ENCODE results near the gene SPATA21.

Gene SPATA21

DNA sequence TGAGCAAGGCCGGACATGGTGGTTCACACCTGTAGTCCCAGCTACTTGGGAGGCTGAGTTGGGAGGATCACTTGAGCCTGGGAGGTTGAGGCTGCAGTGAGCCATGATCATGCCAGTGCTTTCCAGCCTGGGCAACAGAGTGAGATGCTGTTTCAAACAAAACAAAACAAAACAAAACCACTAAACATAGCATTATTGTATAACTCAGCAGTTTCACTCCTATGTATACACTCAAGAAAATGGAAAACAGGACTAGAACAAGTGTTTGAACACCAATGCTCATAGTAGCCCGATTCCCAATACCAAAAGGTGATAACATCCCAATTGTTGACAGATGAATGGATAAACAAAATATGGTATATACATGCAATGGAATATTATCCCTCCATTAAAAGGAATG, 1.3 kb upstream of the SPATA21 start:
- TF ChIP-seq, protein P1, sequence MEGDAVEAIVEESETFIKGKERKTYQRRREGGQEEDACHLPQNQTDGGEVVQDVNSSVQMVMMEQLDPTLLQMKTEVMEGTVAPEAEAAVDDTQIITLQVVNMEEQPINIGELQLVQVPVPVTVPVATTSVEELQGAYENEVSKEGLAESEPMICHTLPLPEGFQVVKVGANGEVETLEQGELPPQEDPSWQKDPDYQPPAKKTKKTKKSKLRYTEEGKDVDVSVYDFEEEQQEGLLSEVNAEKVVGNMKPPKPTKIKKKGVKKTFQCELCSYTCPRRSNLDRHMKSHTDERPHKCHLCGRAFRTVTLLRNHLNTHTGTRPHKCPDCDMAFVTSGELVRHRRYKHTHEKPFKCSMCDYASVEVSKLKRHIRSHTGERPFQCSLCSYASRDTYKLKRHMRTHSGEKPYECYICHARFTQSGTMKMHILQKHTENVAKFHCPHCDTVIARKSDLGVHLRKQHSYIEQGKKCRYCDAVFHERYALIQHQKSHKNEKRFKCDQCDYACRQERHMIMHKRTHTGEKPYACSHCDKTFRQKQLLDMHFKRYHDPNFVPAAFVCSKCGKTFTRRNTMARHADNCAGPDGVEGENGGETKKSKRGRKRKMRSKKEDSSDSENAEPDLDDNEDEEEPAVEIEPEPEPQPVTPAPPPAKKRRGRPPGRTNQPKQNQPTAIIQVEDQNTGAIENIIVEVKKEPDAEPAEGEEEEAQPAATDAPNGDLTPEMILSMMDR (IDR thresholded peaks at IDR 0.05; ENCODE audit: low read depth, low read length), result no peak
- DNase-seq (ENCODE audit: extremely low read depth, low read depth), result no peak

DNA sequence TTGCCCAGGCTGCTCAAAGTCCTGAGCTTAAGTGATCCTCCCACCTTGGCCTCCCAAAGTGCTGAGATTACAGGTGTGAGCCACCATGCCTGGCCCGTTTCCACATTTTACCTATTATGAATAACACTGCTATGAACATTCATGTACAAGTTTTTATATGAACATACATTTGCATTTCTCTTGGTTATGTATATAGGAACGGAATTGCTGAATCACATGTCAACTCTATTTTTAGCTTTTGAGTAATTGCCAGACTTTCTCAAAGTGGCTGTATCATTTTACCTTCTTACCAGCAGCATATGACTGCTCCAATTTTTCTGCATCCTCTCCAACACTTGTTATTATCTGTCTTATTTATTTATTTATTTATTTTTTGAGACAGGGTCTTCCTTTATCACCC, 2.7 kb downstream of the SPATA21 start:
- TF ChIP-seq, protein P1 (IDR thresholded peaks at IDR 0.05; ENCODE audit: low read depth, low read length), result no peak
- no peak for DNase-seq (ENCODE audit: extremely low read depth, low read depth)

DNA sequence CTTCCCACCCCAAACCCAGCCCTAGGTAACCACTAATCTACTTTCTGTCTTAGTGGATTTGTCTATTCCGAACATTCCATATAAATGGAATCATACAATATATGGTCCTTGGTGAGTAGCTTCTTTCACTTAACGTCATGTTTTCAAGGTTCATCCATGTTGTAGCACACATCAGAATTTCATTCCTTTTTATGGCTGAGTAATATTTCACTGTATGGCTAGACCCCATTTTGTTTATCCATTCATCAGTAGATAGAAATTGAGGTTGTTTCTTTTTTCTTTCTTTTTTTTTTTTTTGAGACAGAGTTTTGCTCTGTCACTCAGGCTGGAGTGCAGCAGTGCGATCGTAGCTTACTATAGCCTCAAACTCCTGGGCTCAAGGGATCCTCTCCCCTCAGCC, 3.2 kb downstream of the SPATA21 start:
- TF ChIP-seq, protein P1 (IDR thresholded peaks at IDR 0.05; ENCODE audit: low read depth, low read length), result no peak
- DNase-seq (ENCODE audit: extremely low read depth, low read depth), result no peak

DNA sequence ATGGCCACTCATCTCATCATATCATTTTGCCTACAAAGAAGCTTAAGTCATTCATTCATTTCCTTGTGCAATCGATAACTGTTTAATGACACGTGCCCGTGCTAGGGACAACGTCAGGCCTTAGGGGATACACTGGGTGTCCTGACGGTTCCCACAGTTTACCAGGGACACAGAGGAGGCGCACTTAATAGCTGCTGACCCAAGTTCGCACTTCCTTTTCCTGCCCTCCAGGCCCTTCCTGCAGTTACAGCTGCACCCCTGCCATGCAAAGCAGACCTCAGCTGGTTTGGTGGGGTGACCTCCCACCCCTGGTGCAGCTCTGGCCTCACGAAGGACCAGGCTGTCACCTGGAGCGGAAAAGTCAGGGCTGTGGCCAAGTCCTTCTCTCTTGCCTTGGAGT, 4.2 kb downstream of the SPATA21 start:
- no peak for DNase-seq (ENCODE audit: extremely low read depth, low read depth)
- TF ChIP-seq, protein P1 (IDR thresholded peaks at IDR 0.05; ENCODE audit: low read depth, low read length), result no peak

DNA sequence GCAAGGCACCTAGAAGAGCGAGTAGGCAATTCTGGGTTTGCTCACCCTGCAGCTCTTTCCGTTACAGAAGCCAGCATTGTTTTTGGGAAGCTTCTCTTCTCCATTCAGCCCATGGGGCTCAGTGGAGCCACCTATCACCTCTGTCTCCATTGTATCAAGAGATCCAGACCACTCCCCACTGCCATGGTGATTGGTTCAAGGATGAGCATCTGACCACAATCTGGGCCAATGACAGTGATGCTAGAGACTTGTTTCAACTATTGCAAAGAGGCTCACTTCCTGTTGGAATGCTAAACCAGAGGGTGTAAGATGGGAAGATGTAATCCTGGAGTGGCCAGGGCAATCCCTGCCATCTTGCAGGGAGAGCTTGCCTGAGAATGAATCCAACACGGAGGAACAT, 6.6 kb downstream of the SPATA21 start:
- DNase-seq (ENCODE audit: extremely low read depth, low read depth), result no peak
- TF ChIP-seq, protein P1 (IDR thresholded peaks at IDR 0.05; ENCODE audit: low read depth, low read length), result no peak

DNA sequence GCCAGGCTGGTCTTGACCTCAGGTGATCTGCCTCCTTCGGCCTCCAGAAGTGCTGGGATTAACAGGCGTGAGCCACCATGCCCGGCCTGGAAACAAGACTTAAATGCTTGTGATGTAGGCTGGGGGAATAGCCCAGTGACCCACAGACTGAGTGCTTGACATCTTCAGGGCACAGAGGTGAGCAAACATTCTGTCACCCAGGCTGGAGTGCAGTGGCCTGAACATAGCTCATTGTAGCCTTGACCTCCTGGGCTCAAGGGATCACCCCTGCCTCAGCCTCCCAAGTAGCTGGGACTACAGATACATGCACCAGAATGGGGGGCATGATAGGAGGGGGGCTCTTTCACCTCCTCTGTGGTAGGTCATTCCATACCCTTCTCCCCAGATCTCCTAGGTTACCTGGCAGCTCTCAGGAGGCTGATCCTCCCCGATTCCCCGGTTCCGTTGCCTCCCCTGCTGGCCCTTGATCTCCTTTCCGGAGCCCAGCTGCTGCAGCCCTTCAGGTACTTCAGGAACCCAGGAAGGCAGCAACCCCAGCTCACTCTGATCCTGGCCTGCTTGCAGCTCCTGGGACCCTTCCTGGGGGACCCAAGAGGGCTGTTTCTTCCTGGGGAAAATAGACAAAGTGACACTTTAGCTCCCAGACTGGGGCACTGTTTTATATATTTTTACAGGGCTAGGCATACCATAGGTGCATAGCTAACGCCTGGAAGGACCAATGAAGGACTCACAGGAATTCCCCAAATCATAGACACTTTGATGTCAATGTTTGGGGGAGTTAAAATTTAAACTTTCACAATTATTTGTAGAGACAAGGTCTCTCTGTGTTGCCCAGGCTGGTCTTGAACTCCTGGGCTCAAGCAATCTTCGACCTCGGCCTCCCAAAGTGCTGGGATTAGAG, 11.8 kb downstream of the SPATA21 start:
- TF ChIP-seq, protein P1 (IDR thresholded peaks at IDR 0.05; ENCODE audit: low read depth, low read length), result no peak
- DNase-seq (ENCODE audit: extremely low read depth, low read depth), result no peak

DNA sequence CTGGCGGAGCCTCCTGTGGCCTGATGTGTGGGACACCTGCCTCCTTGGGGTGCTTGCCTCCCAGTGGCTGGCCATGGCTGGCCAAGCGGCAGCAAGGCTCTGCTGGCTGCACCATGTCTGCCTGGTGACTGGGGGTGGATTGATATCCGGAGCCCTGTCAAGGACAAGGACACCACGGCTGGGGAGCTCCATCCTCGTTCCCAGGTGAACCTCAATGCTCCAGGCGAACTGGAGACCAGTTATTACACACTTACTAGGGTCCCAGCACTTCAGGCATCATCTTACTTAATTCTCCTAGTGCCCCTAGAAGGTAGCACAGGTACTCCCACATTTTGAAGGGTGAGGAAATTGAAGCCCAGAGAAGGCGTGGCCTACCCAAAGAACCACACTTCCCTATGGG, 15.2 kb downstream of the SPATA21 start:
- no peak for DNase-seq (ENCODE audit: extremely low read depth, low read depth)
- TF ChIP-seq, protein P1 (IDR thresholded peaks at IDR 0.05; ENCODE audit: low read depth, low read length), result no peak

Measured in AG09319 (cell line).